Measurements from ENCODE around the gene ZAP70. TPM values are rescaled to one million over a fixed set of nuclear protein-coding genes. Genes with fewer than 3 reads are reported as not detected.
A peak's percentile ranks its signal among the peaks of the same experiment; 100 is the strongest.

The ZAP70 gene
- total RNA-seq, 4 donors from 2014 or later: 1.1 to 1.6 (median 1.4) TPM

DNA sequence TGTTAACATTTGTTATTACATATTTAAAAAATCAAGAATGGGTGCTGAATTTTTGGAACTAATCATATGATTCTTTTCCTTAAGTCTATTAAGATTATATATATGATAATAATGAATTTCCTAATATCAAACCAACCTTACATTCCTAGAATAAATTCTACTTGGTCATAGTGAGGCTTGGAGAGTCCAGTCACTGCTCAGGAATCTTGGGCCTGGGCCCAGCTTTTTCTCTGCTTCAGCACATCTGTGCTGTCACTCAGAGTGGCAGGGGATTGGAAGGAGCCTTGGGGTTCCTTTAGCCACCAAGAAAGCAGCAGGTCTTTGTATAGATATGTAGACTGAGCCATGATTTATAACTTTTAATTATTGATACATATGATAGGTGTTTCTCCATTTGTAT lies 19.9 kb upstream of the ZAP70 start:
- H3K4me3 ChIP-seq (ENCODE audit: low read depth, poor library complexity, severe bottlenecking): no peak overlapping the region
- intact Hi-C loops (cut with DNase I; ENCODE audit: low total_unique reads): loop anchor here (10.0 kb wide), 1 partner anchor 99 kb away; no protein-coding TSS in a partner anchor
- TF ChIP-seq POLR2A (IDR thresholded peaks at IDR 0.05): no peak
- TF ChIP-seq, protein P1, sequence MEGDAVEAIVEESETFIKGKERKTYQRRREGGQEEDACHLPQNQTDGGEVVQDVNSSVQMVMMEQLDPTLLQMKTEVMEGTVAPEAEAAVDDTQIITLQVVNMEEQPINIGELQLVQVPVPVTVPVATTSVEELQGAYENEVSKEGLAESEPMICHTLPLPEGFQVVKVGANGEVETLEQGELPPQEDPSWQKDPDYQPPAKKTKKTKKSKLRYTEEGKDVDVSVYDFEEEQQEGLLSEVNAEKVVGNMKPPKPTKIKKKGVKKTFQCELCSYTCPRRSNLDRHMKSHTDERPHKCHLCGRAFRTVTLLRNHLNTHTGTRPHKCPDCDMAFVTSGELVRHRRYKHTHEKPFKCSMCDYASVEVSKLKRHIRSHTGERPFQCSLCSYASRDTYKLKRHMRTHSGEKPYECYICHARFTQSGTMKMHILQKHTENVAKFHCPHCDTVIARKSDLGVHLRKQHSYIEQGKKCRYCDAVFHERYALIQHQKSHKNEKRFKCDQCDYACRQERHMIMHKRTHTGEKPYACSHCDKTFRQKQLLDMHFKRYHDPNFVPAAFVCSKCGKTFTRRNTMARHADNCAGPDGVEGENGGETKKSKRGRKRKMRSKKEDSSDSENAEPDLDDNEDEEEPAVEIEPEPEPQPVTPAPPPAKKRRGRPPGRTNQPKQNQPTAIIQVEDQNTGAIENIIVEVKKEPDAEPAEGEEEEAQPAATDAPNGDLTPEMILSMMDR (IDR thresholded peaks at IDR 0.05): no peak
- no peak for DNase-seq (ENCODE audit: low spot score in 2 of 2)

DNA sequence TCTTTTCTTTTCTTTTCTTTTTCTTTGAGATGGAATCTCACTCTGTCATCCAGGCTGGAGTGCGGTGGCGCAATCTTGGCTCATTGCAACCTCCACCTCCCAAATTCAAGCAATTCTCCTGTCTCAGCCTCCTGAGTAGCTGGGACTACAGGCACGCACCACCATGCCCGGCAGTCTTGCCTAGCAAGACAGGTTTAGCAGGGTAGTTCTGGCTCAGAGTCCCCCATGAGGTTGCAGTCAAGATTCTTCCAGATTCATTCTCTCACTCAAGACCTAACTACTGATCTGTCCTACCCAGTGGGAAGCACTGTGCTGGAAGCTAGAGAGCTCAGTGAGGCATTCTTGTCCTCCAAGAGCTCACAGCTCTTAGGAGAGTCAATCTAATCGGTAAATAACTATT lies 17.6 kb upstream of the ZAP70 start:
- no peak for DNase-seq (ENCODE audit: low spot score in 2 of 2)
- TF ChIP-seq, protein P1 (IDR thresholded peaks at IDR 0.05): no peak
- TF ChIP-seq POLR2A (IDR thresholded peaks at IDR 0.05): no peak
- WGBS, 2 donors: 74 to 77% methylated on average over 5 of the region's 5 CpGs
- H3K4me3 ChIP-seq (ENCODE audit: low read depth, poor library complexity, severe bottlenecking): no peak overlapping the region
- intact Hi-C loops (cut with DNase I; ENCODE audit: low total_unique reads): loop anchor here (10.0 kb wide), 1 partner anchor 101 kb away; no protein-coding TSS in a partner anchor

DNA sequence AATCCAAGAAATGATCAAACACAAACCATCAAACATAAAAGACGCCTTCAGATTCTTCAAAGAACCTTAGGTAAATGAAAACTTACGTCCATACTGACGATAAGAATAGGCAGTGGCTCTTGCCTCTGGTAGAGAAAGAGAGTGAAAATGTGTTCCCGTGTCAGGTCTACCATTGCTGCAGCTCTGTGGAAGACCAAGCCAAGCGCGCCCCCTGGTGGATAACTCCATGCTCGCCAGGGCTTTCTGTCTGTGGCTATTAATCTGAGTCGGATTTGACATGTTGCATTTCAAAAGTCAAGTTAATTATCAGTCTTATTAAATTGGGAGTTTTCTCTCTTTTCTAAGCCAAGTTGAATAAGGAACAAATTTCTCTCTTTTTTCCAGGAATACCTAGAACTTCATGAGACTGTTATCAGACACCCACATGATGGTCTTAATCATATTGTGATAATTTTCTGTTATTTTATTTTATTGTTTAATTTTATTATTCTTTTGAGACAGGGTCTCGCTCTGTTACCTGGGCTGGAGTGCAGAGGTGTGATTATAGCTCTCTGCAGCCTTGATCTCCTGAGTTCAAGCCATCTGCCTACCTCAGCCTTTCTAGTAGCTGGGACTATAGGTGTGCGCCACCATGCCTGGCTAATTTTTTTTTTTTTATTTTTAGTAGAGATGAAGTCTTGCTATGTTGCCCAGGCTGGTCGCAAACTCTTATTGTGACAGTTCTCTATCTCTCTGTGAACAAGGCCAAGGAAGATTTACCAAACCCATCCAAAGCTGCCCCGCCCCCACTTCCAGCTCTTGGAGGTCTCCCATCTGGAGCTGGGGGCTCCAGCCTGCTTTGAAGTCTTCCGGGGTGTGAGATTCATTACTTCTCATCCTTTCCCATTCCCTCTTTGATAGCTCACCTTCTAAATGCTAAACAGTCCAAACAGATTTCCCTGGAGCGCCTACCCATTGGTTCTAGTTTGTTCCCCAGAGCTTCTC lies 15.8 kb upstream of the ZAP70 start:
- no peak overlapping the region for H3K4me3 ChIP-seq (ENCODE audit: low read depth, poor library complexity, severe bottlenecking)
- intact Hi-C loops (cut with DNase I; ENCODE audit: low total_unique reads): loop anchor here (10.0 kb wide), 1 partner anchor 103 kb away; no protein-coding TSS in a partner anchor
- WGBS, 2 donors: 28 to 29% methylated on average over 14 of the region's 14 CpGs
- DNase-seq (ENCODE audit: low spot score in 2 of 2): peak; percentile 88 to 99
- TF ChIP-seq, protein P1 (IDR thresholded peaks at IDR 0.05): peak in 2 of 3 donors; percentile 18 to 78
- TF ChIP-seq POLR2A (IDR thresholded peaks at IDR 0.05): no peak

DNA sequence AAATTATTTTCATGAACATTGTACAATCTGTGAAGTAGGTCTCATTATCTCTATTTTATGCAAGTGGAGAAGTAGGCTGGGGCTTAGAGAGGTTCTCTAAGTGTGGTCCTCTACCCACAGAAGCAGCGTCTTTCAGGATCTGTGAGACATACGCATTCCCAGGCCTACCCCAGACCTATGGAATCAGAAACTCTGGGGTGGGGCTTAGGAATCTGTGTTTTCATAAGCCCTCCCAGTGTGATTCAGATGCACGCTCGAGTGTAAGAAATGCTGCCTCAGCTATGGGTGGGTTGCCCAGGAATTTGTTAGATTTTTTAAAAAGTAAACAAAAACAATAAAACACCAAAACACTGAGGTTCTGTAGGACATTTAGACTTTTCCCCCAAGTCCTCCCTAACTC lies 14.8 kb upstream of the ZAP70 start:
- H3K4me3 ChIP-seq (ENCODE audit: low read depth, poor library complexity, severe bottlenecking): no peak overlapping the region
- intact Hi-C loops (cut with DNase I; ENCODE audit: low total_unique reads): loop anchor here (10.0 kb wide), 1 partner anchor 104 kb away; no protein-coding TSS in a partner anchor
- TF ChIP-seq, protein P1 (IDR thresholded peaks at IDR 0.05): no peak
- TF ChIP-seq POLR2A (IDR thresholded peaks at IDR 0.05): no peak
- WGBS, 2 donors: 81 to 85% methylated on average over 4 of the region's 4 CpGs
- no peak for DNase-seq (ENCODE audit: low spot score in 2 of 2)

DNA sequence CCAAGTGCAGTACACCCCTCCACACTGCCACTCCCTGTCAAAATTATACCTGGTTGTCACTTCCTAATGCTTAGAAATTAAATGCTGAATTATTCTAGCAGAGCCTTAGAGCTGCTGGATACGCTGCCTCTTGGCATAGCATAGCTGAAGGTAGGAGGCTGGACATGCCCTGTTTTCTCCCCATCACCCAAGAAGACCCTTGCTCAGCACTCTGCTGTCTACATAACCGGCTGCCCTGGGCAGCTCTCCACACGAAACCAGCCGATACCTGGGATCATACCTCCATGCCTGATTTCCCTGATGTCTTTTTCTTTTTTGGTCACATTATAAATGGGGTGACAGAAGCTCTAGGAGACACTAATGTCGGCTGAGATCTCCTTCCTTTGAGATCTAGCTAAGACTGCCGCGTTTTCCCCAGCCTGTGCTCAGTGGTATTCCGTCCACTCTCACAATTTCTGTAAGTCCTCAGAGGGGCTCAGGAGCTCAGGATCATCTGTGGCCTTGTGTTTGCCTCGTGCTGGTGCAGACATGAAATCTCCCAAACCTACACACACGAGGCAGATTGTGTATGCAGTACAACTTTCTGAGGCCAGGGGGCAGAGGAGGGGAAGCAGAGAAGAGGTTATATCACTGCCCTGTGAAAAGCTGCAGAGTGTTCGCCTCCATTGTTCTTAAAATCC lies 13.5 kb upstream of the ZAP70 start:
- peak; percentile 41 to 83 for DNase-seq (ENCODE audit: low spot score in 2 of 2)
- intact Hi-C loops (cut with DNase I; ENCODE audit: low total_unique reads): loop anchor here (10.0 kb wide), 2 partner anchors 105 to 685 kb away; no protein-coding TSS in a partner anchor
- no peak overlapping the region for H3K4me3 ChIP-seq (ENCODE audit: low read depth, poor library complexity, severe bottlenecking)
- TF ChIP-seq POLR2A (IDR thresholded peaks at IDR 0.05): no peak
- TF ChIP-seq, protein P1 (IDR thresholded peaks at IDR 0.05): no peak
- 63 to 65% methylated on average over 11 of the region's 11 CpGs for WGBS, 2 donors
